Activated T-cell treated with anti-CD3 and anti-CD28 coated beads for 1 hour (primary cell): ENCODE results near the gene PLEKHA1.

Source experiments
- DNase-seq: peaks from one replicate; pipeline ENCODE4 v3.0.0-alpha.2; 2020; ENCODE audit warnings: low read depth

Gene PLEKHA1

GRCh38 chr10:122374237-122374858, at the start of gene PLEKHA1:
Gene PLEKHA1, plus strand, starts transcription at chr10:122374708. Its CDS starts 18,493 bp downstream, at chr10:122393201.
- peak; percentile 88 for DNase-seq

GRCh38 chr10:122325235-122325634, 49.3 kb upstream of the PLEKHA1 start:
- DNase-seq = no peak

DNA sequence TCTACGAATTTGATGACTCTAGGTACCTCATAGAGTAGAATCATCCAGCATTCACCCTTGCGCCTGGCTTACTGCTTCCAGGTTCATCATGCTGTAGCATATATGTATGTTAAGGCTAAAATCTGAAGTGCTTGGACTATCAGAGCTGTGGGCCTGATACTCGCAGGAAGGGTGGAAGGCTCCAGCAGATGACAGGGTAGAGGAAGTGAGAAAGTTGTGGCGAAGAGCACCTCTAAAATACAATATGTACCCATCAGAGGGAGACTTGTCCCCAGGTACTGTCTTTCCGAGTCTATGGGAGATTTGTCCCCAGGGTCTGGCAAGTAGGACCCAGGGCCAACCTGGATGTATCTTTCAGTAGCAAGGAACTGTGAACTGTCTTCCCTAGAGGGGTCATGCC, 48.1 kb upstream of the PLEKHA1 start:
- DNase-seq = no peak

- no peak for DNase-seq
Measured at GRCh38 chr10:122326806-122327205, 47.7 kb upstream of the PLEKHA1 start.

GRCh38 chr10:122327237-122328206, 47.0 kb upstream of the PLEKHA1 start:
- DNase-seq = no peak

- no peak for DNase-seq
Measured at GRCh38 chr10:122328676-122329075, 45.8 kb upstream of the PLEKHA1 start.

- no peak for DNase-seq
Measured at GRCh38 chr10:122329416-122329815, 45.1 kb upstream of the PLEKHA1 start.

DNA sequence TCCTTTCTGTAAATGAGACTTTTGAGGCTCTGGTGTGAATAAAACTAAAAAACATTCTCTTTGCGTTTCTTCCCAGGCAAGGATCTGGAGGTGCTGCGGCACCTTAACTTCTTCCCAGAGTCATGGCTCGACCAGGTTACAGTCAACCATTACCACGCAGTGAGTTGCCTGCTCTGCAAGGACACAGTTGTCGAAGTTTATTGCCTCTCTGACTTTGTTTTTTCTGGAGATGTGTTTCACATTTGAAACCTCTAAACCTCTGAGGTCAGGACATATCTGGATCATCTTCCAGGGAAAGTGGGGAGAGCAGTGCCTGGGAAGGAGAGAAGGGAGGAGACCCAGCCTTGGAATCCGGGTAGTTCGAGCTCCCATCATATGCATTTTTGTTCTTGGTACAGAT, 43.4 kb upstream of the PLEKHA1 start:
- no peak for DNase-seq

- no peak for DNase-seq
Measured at GRCh38 chr10:122331615-122332446, 42.7 kb upstream of the PLEKHA1 start.

- DNase-seq = no peak
Measured at GRCh38 chr10:122333037-122333436, 41.5 kb upstream of the PLEKHA1 start.

DNA sequence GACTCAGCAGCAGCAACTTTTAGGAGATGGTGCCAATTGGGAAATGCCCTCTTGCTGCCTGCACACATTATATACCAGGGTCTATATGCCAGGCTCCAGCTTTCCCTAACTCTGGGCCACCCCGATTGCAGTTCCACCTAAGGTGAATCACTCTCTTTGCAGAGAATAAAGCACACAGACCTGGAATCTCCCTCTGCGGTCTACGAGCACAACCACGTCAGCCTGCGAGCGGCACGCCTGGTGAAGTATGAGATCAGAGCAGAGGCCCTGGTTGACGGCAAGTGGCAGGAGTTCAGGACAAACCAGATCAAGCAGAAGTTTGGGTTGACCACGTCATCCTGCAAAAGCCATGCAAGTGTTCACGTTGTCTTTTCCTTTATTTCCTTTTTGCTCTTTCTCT, 38.2 kb upstream of the PLEKHA1 start:
- DNase-seq = no peak

GRCh38 chr10:122336961-122337360, 37.5 kb upstream of the PLEKHA1 start:
- no peak for DNase-seq

GRCh38 chr10:122338609-122339441, 35.7 kb upstream of the PLEKHA1 start:
- no peak for DNase-seq

GRCh38 chr10:122341141-122341810, 33.2 kb upstream of the PLEKHA1 start:
- no peak for DNase-seq

- DNase-seq = peak; percentile 48
Measured at GRCh38 chr10:122342293-122343134, 32.0 kb upstream of the PLEKHA1 start.

DNA sequence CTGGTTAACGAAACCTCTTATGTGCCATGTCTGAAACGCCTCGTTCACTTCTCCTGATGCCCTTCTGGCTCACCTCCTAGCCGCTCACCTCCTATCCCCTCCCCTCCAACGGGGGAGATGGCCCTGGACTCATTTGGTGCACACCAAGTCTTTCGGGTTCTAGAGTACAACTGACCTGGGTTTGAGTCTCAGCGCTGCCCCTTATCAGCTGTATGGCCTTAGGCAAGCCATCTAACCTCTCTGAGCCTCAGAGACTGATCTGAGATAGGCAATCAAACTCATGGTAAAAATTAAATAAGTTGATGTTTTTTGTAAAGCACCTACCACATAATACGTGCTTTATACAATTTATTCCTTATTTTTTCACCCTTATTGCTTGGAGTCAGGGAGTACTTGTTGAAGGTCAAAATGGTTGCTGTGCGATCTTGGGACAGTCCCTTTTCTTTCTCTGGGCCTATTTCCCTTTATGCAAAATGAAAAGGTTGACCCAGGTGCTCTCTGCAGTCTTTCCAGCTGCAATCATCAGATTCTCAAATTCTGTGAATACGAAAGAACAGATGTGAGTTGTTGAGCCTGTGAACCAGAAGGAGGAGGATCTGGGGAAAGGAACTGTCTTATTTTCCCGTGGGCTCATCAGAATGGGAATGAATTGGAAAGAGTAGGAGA, 31.2 kb upstream of the PLEKHA1 start:
- DNase-seq = no peak

GRCh38 chr10:122343936-122344335, 30.6 kb upstream of the PLEKHA1 start:
- no peak for DNase-seq

DNA sequence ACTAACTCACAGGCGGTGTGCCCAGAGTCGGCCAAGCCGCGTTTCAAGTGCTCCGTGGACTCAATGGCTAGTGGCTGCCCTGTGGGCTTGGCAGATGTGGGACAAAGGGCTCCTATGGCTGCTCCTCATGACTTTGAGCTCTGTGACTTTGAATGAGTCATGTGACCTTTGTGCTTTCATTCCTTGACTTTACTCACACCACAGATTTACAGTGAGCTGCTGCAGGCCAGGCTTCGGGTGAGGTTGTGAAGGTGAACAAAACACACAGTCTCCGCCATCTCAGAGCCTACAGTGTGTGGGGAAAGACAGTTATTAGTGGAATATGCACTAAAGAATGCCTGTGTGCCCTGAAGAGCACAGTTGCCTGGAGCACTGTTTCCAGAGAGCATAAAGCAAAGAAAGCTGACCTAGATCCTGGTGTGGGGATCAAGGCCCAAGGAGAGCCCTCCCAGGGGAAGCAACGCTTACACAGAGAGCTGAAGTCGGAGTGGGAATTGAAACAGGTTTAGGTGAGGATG, 29.7 kb upstream of the PLEKHA1 start:
- no peak for DNase-seq

DNA sequence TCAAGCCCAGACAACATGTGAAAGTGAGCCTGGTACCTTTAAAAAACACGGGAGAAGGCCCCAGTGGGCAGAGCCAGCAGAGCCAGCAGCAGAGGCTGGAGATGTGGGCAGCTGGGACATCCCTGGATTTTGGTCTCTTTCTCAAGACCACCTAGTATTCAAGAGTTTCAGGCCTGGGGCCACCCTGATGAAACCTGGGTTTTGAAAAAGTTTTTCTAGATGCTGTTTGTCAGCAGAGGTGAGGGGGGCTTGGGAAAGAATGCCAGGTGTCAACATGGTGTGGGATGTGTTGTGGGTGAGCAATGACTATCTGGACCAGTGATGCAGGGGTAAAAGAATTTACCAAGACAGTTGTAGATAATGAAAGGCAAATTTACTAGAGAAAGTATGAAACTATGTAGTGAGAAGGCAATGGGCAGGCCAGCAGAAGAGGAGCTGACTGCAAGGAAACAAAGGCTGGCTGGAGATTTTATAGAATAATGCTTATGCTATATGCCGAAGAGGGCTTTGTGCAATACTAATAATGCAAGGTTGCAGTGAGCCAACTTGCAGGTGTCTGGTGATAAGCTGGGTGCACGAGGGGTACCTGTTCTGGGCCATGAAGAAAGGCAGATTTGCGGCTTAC, 28.1 kb upstream of the PLEKHA1 start:
- no peak for DNase-seq
